Trophoblast cell (in vitro differentiated cells and primary cell): ENCODE data around the gene TSNAX.

Source experiments
- DNase-seq, 2 donors: peaks; one replicate each; pipeline ENCODE4 v3.0.0-alpha.2; 2016
- H2AFZ ChIP-seq: 2 replicates; pipeline ENCODE4 v1.6.1; 2013; ENCODE audit warnings: low read length, moderate library complexity, mild to moderate bottlenecking; ENCODE audit not compliant: insufficient read depth, poor library complexity
- H2AK5ac ChIP-seq: 2 replicates; pipeline ENCODE4 v1.6.1; 2013; ENCODE audit warnings: mild to moderate bottlenecking, low read length
- H2BK120ac ChIP-seq: 2 replicates; pipeline ENCODE4 v1.6.1; 2013; ENCODE audit warnings: low read length, mild to moderate bottlenecking, moderate library complexity; ENCODE audit not compliant: insufficient read depth, poor library complexity
- H2BK12ac ChIP-seq: 2 replicates; pipeline ENCODE4 v1.6.1; 2013; ENCODE audit warnings: mild to moderate bottlenecking, low read length, moderate library complexity
- H2BK5ac ChIP-seq: 2 replicates; pipeline ENCODE4 v1.6.1; 2013; ENCODE audit warnings: low read length, low read depth, moderate library complexity, mild to moderate bottlenecking; ENCODE audit not compliant: poor library complexity
- H3K14ac ChIP-seq: 2 replicates; pipeline ENCODE4 v1.6.1; 2013; ENCODE audit warnings: mild to moderate bottlenecking, low read length
- H3K18ac ChIP-seq: 2 replicates; pipeline ENCODE4 v1.6.1; 2013; ENCODE audit warnings: mild to moderate bottlenecking, low read length
- H3K23ac ChIP-seq: 2 replicates; pipeline ENCODE4 v1.6.1; 2013; ENCODE audit warnings: low read length
- H3K27ac ChIP-seq: 2 replicates; pipeline ENCODE4 v1.5.1; 2013; ENCODE audit warnings: low read depth, mild to moderate bottlenecking, inconsistent platforms, low read length, moderate library complexity
- H3K27me3 ChIP-seq: 2 replicates; pipeline ENCODE4 v1.6.1; 2013; ENCODE audit warnings: inconsistent platforms, mild to moderate bottlenecking, low read length, moderate library complexity; ENCODE audit not compliant: insufficient read depth
- H3K36me3 ChIP-seq, 2 experiments: 1 replicate in 1 of 2; 2 replicates in 1 of 2; pipeline ENCODE4 v1.6.1; 2013; ENCODE audit warnings: low read length in 2 of 2, mild to moderate bottlenecking in 2 of 2, moderate library complexity in 1 of 2; ENCODE audit not compliant: insufficient read depth in 2 of 2, control insufficient read depth in 1 of 2
- H3K4ac ChIP-seq: 2 replicates; pipeline ENCODE4 v1.6.1; 2013; ENCODE audit warnings: low read depth, mild to moderate bottlenecking, low read length, moderate library complexity
- H3K4me1 ChIP-seq, 2 experiments: 1 replicate in 1 of 2; 2 replicates in 1 of 2; pipeline ENCODE4 v1.6.1; 2013; ENCODE audit warnings: low read length in 2 of 2, mild to moderate bottlenecking in 2 of 2, moderate library complexity in 1 of 2; ENCODE audit not compliant: insufficient read depth in 2 of 2, control insufficient read depth in 1 of 2
- H3K4me2 ChIP-seq: 2 replicates; pipeline ENCODE4 v1.6.1; 2013; ENCODE audit warnings: inconsistent platforms, mild to moderate bottlenecking, low read length, moderate library complexity
- H3K4me3 ChIP-seq: 2 replicates; pipeline ENCODE4 v1.5.1; 2013; ENCODE audit warnings: mild to moderate bottlenecking, low read depth, low read length, inconsistent platforms
- H3K79me1 ChIP-seq: one replicate; pipeline ENCODE4 v1.6.1; 2013; ENCODE audit warnings: low read length
- H3K79me2 ChIP-seq: 2 replicates; pipeline ENCODE4 v1.6.1; 2013; ENCODE audit warnings: low read length, mild to moderate bottlenecking; ENCODE audit not compliant: control insufficient read depth, insufficient read depth, poor library complexity
- H3K9ac ChIP-seq: 2 replicates; pipeline ENCODE4 v1.6.1; 2013; ENCODE audit warnings: mild to moderate bottlenecking, low read length
- H3K9me3 ChIP-seq: 2 replicates; pipeline ENCODE4 v1.6.1; 2013; ENCODE audit warnings: low read depth, mild to moderate bottlenecking, control low read depth, inconsistent platforms, low read length; ENCODE audit not compliant: insufficient read depth
- H4K12ac ChIP-seq: 2 replicates; pipeline ENCODE4 v1.6.1; 2013; ENCODE audit warnings: low read depth, mild to moderate bottlenecking, low read length, moderate library complexity
- H4K8ac ChIP-seq: 2 replicates; pipeline ENCODE4 v1.6.1; 2013; ENCODE audit warnings: low read depth, mild to moderate bottlenecking, low read length, moderate library complexity
- H4K91ac ChIP-seq: one replicate; pipeline ENCODE4 v1.6.1; 2013; ENCODE audit warnings: low read depth, mild to moderate bottlenecking, low read length, moderate library complexity
- WGBS: extraction: QIAGEN DNeasy Blood & Tissue Kit; methylation state at CpG from one replicate; pipeline ENCODE4 v1.1.7; 2013; ENCODE audit warnings: missing lambda C conversion rate; ENCODE audit not compliant: insufficient read length, insufficient coverage; ENCODE audit errors: extremely low coverage; 5-methylcytosine and 5-hydroxymethylcytosine counted together

Gene TSNAX

GRCh38 chr1:231554969-231555368 is 26.5 kb downstream of the TSNAX start:
- no peaks in the 10 kb centered on the region for H3K27me3 ChIP-seq
- no peak for DNase-seq
- no peak overlapping the region for H2BK12ac ChIP-seq

GRCh38 chr1:231557411-231557810 is 28.9 kb downstream of the TSNAX start:
- H2BK12ac ChIP-seq = no peak overlapping the region
- no peaks in the 10 kb centered on the region for H3K4me1 ChIP-seq
- no peaks in the 10 kb centered on the region for H3K79me1 ChIP-seq
- no peak overlapping the region for H3K4me2 ChIP-seq
- H3K18ac ChIP-seq = no peak overlapping the region
- H2AK5ac ChIP-seq = no peak overlapping the region
- H4K8ac ChIP-seq = no peak overlapping the region
- no peaks in the 10 kb centered on the region for H3K79me2 ChIP-seq
- DNase-seq = no peak
- no peak overlapping the region for H3K9ac ChIP-seq
- no peak overlapping the region for H2AFZ ChIP-seq
- no peak overlapping the region for H2BK5ac ChIP-seq
- H2BK120ac ChIP-seq = no peak overlapping the region
- H4K91ac ChIP-seq = no peak overlapping the region
- no peak overlapping the region for H3K14ac ChIP-seq
- H4K12ac ChIP-seq = no peak overlapping the region
- no peaks in the 10 kb centered on the region for H3K27me3 ChIP-seq
- H3K23ac ChIP-seq = no peak overlapping the region
- H3K4ac ChIP-seq = no peak overlapping the region
- H3K27ac ChIP-seq = no peak overlapping the region
- no CpG with 5 or more reads among the region's 1 CpG for WGBS
- peaks cover 0 to 11% of the 10 kb centered on the region in 2 experiments for H3K36me3 ChIP-seq
- no peaks in the 10 kb centered on the region for H3K9me3 ChIP-seq
- no peak overlapping the region for H3K4me3 ChIP-seq

More at GRCh38 chr1:231554969-231555368, 26.5 kb downstream of the TSNAX start:
- H2BK120ac ChIP-seq = no peak overlapping the region
- no peak overlapping the region for H3K27ac ChIP-seq
- no peak overlapping the region for H3K4me3 ChIP-seq
- no peak overlapping the region for H4K12ac ChIP-seq
- no CpG with 5 or more reads among the region's 2 CpGs for WGBS
- H3K9ac ChIP-seq = no peak overlapping the region
- no peak overlapping the region for H3K23ac ChIP-seq
- no peaks in the 10 kb centered on the region for H3K4me1 ChIP-seq
- no peak overlapping the region for H3K14ac ChIP-seq
- no peak overlapping the region for H2BK5ac ChIP-seq
- no peaks in the 10 kb centered on the region for H3K9me3 ChIP-seq
- no peak overlapping the region for H3K4ac ChIP-seq
- no peak overlapping the region for H4K91ac ChIP-seq
- H3K79me1 ChIP-seq = no peaks in the 10 kb centered on the region
- H2AK5ac ChIP-seq = no peak overlapping the region
- H3K36me3 ChIP-seq = peaks cover 0 to 8% of the 10 kb centered on the region in 2 experiments
- H3K4me2 ChIP-seq = no peak overlapping the region
- H4K8ac ChIP-seq = no peak overlapping the region
- H2AFZ ChIP-seq = no peak overlapping the region
- H3K18ac ChIP-seq = no peak overlapping the region
- H3K79me2 ChIP-seq = no peaks in the 10 kb centered on the region

GRCh38 chr1:231557898-231558707 is 29.6 kb downstream of the TSNAX start:
- no peak overlapping the region for H3K14ac ChIP-seq
- H2AK5ac ChIP-seq = no peak overlapping the region
- H3K79me1 ChIP-seq = no peaks in the 10 kb centered on the region
- H4K12ac ChIP-seq = no peak overlapping the region
- no peak overlapping the region for H2BK120ac ChIP-seq
- no peak overlapping the region for H3K27ac ChIP-seq
- H3K4me3 ChIP-seq = no peak overlapping the region
- H2AFZ ChIP-seq = no peak overlapping the region
- H3K36me3 ChIP-seq = peaks cover 0 to 11% of the 10 kb centered on the region in 2 experiments
- no peaks in the 10 kb centered on the region for H3K9me3 ChIP-seq
- no peak overlapping the region for H3K23ac ChIP-seq
- no peak overlapping the region for H3K18ac ChIP-seq
- no peak for DNase-seq
- no peak overlapping the region for H4K91ac ChIP-seq
- H3K4me1 ChIP-seq = no peaks in the 10 kb centered on the region
- H3K9ac ChIP-seq = no peak overlapping the region
- no peak overlapping the region for H2BK5ac ChIP-seq
- H4K8ac ChIP-seq = no peak overlapping the region
- no peak overlapping the region for H3K4me2 ChIP-seq
- H2BK12ac ChIP-seq = no peak overlapping the region
- H3K4ac ChIP-seq = no peak overlapping the region
- no peaks in the 10 kb centered on the region for H3K27me3 ChIP-seq
- no peaks in the 10 kb centered on the region for H3K79me2 ChIP-seq
- WGBS = no CpG with 5 or more reads among the region's 3 CpGs

- Histone ChIP-seq H3K79me1 (no peaks in the 10 kb centered on the region), H2BK5ac (no peak overlapping the region), H3K9me3 (no peaks in the 10 kb centered on the region), H3K79me2 (no peaks in the 10 kb centered on the region), H3K4me2 (no peak overlapping the region), H2AK5ac (no peak overlapping the region), H4K8ac (no peak overlapping the region), H3K4me3 (no peak overlapping the region), H4K91ac (no peak overlapping the region), H2BK120ac (no peak overlapping the region), H3K27ac (no peak overlapping the region), H3K23ac (no peak overlapping the region), H3K27me3 (no peaks in the 10 kb centered on the region), H4K12ac (no peak overlapping the region), H3K14ac (no peak overlapping the region), H3K4ac (no peak overlapping the region), H2AFZ (no peak overlapping the region), H2BK12ac (no peak overlapping the region), H3K4me1 (no peaks in the 10 kb centered on the region), H3K9ac (no peak overlapping the region), H3K36me3 (peaks cover 0 to 11% of the 10 kb centered on the region in 2 experiments), H3K18ac (no peak overlapping the region)
- DNase-seq = no peak
- no CpG with 5 or more reads among the region's 2 CpGs for WGBS
Measured at GRCh38 chr1:231558708-231559185, 30.3 kb downstream of the TSNAX start.
